AG10803 (cell line): ENCODE data around the gene SPARC.

Experiments used
- DNase-seq: peaks from one replicate; pipeline ENCODE4 v3.0.0; 2010; ENCODE audit warnings: low read depth
- H3K4me3 ChIP-seq: 2 replicates; pipeline ENCODE4 v1.5.1; 2011; ENCODE audit warnings: mild to moderate bottlenecking, low read length, control low read depth
- CTCF ChIP-seq: conservative IDR thresholded peaks from 2 replicates; pipeline ENCODE4 v1.5.1; 2011; ENCODE audit warnings: mild to moderate bottlenecking, low read length, control low read depth, inconsistent platforms

Gene SPARC

DNA sequence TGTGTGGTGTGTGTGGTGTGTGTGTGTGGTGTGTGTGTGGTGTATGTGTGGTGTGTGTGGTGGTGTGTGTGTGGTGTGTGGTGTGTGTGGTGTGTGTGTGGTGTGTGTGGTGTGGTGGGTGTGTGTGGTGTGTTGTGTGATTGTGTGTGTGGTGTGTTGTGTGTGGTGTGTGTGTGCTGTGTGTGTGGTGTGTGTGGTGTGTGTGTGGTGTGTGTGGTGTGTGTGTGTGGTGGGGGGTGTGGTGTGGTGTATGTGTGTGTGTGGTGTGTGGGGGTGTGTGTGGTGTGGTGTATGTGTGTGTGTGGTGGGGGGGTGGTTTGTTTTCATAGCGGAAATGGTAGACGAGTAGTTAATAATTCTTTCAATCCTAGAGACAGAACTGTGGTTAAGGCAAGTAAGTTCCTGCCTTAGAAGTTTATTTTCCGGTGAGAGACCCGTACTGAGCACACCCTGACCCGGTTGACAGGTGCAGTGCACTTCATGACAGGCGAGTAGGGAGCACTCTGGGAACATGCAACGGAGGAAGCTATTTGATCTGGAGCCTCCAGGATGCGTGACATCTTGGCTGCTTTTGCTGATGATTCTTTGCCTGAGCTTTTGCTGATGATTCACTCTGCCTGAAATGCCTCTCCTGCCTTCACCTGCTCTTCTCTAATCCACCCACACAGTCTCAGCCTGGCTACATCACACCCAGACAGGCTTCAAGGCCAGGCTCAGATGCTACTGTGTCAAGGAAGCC, 73.9 kb downstream of the SPARC start:
- no peak overlapping the region for H3K4me3 ChIP-seq
- no peak for DNase-seq
- TF ChIP-seq CTCF: no peak

- no peak overlapping the region for H3K4me3 ChIP-seq
- TF ChIP-seq CTCF: no peak
- DNase-seq: no peak
These were observed 75.5 kb downstream of the SPARC start for GRCh38 chr5:151611127-151611775.
